Thymus (tissue), 2 donors: Measurements from ENCODE around the gene CWF19L1. TPM values are rescaled to one million over a fixed set of nuclear protein-coding genes. Genes with fewer than 3 reads are reported as not detected.

ENCODE experiments used
- polyA plus RNA-seq: library from polyadenylated mRNA; stranded (reverse); fragments of 200-250 nt; gene quantifications from one replicate; pipeline ENCODE4 v1.2.3, GENCODE V29; 2013
- total RNA-seq: library from RNA; stranded (reverse); fragments of 120-200 nt; gene quantifications from one replicate; pipeline ENCODE4 v1.2.4, GENCODE V29; 2013
- donor health status: healthy.

Gene CWF19L1
- total and polyA plus RNA-seq, 2 donors, result 44.1 to 47.5 TPM

Other genes with a start within 250 kb of the CWF19L1 start
- gene CPN1, start 185.8 kb downstream of the CWF19L1 start, total RNA-seq, result not detected
- 0.02 TPM for gene CPN1, start 185.8 kb downstream of the CWF19L1 start, polyA plus RNA-seq
- 12.1 TPM for gene ERLIN1, start 81.6 kb downstream of the CWF19L1 start, total RNA-seq
- 8.2 TPM for gene ERLIN1, start 81.6 kb downstream of the CWF19L1 start, polyA plus RNA-seq
- gene CHUK, start 38.0 kb downstream of the CWF19L1 start, total RNA-seq, result 27.1 TPM
- 12.9 TPM for gene CHUK, start 38.0 kb downstream of the CWF19L1 start, polyA plus RNA-seq
- gene BLOC1S2, start 19.0 kb upstream of the CWF19L1 start, total RNA-seq, result 49.9 TPM
- gene BLOC1S2, start 19.0 kb upstream of the CWF19L1 start, polyA plus RNA-seq, result 114 TPM
- gene PKD2L1, start 62.6 kb upstream of the CWF19L1 start, total RNA-seq, result 0.19 TPM
- 6.1 TPM for gene PKD2L1, start 62.6 kb upstream of the CWF19L1 start, polyA plus RNA-seq
- gene SCD, start 79.6 kb upstream of the CWF19L1 start, total RNA-seq, result 22.0 TPM
- 26.0 TPM for gene SCD, start 79.6 kb upstream of the CWF19L1 start, polyA plus RNA-seq
- 0.14 TPM for gene WNT8B, start 195.4 kb upstream of the CWF19L1 start, total RNA-seq
- 0.18 TPM for gene WNT8B, start 195.4 kb upstream of the CWF19L1 start, polyA plus RNA-seq